NCI-H146 treated with DMSO at 0.1 percent for 48 hours (cell line): ENCODE results near the gene GRM7.
A peak's percentile ranks its signal among the peaks of the same experiment; 100 is the strongest.

ENCODE experiments used
- DNase-seq: peaks from one replicate; lab custom pipeline; 2025; ENCODE audit not compliant: unreplicated experiment; lab: John Stamatoyannopoulos, UW

Gene GRM7

GRCh38 chr3:7292362-7292761 lies 431.4 kb downstream of the GRM7 start:
- no peak for DNase-seq

- DNase-seq = no peak
Observed at GRCh38 chr3:7293286-7293685, 432.4 kb downstream of the GRM7 start.

GRCh38 chr3:7305561-7305960 lies 444.6 kb downstream of the GRM7 start:
- no peak for DNase-seq

DNA sequence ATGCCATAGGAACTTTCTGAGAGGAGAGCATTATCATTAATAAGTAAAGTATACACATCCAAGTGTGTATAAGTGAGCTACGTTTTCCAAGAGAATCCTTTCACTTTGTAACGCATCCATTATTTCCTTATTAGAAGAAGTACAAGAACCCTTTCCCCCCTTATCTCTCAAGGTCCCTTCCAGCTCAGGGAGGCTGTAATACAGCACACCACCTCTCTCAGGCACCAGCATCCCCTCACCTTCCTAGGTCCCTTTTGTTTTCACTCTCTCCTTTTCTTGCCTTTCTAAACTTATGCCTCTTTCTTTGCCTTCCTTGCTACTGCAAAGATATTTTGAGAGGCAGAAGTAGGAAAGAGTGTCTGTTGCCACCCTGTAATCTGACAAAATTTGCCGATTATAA lies 446.0 kb downstream of the GRM7 start:
- DNase-seq = no peak

DNA sequence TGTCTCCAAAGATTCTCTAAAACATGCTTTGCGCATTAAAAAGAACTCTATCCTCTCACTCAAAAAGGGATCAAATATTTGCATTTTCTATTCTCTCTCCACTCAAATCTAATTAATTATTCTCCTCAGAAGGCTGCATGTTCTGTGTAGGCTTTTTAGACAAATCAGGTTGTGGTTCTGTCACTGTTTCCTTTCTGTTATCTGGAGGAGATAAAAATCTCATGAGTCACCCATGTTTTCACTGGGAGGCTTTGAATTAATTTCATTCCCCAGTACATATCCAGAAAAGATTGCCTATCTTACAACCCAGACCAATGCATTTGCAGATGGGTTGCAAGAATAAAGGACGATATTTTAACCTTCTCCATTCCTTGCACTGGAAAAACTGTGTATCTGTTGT lies 446.5 kb downstream of the GRM7 start:
- no peak for DNase-seq

- DNase-seq = no peak
Observed at GRCh38 chr3:7309641-7310102, 448.8 kb downstream of the GRM7 start.

- DNase-seq = no peak
Observed at GRCh38 chr3:7315037-7315436, 454.1 kb downstream of the GRM7 start.

GRCh38 chr3:7322957-7323669 lies 462.2 kb downstream of the GRM7 start:
- DNase-seq = no peak

DNA sequence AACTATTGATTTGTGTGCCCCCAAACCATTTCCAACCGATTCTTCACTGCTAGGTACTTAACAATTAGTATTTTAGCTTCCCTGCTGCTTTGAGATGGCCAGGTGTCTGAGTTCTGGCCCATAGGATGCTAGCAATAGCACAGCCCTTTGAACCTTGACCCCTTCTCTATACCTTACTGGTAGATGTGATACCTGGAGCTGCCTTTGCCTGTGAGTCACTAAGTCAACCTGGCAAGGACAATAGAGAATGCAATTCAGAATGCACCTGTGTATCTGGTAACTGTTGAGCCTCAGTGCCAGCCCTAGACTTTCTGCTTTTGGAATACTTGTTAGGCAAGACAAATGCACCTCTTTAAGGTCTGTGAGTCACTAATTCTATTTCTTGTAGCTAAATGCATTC lies 467.4 kb downstream of the GRM7 start:
- DNase-seq = peak; percentile 54

DNA sequence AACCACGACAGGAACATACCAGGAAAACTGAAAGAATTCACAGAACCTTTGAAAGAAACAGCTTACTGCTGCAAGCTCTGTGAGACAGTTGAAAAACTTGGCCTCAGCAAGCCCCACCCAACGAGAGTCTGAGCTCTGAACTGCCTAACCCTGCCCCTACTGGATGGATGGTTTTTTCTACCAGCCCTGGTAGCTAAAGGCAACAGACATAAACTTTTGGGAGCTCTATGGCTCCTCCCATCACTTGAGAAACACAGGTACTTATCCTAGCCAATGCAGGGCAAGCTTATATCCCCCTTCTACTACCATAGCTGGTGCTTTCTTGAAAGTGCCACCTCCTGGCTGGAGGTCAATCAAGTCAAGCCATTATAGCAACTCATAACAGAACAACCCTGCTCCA lies 471.8 kb downstream of the GRM7 start:
- DNase-seq = no peak

GRCh38 chr3:7333125-7333524 lies 472.2 kb downstream of the GRM7 start:
- no peak for DNase-seq

- no peak for DNase-seq
Observed at GRCh38 chr3:7340795-7341194, 479.9 kb downstream of the GRM7 start.

DNA sequence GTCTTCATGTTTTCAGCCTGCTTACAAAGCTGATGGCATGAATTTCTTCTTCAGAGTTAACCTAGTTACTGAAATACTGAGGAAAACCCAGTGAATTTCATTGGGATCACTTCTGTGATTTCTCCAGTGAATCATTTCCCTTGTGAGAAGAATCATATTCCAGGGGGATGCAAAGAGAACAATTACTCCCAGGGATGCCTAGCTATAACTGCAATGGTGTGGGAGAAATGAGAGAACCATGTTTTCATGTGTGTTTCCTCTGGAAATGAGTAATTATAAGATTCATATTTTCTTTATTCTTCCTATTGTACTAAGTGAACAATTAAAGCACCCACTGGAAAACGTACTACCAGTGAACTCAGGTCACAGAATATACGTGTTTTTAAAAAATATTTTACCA lies 485.4 kb downstream of the GRM7 start:
- DNase-seq = no peak

DNA sequence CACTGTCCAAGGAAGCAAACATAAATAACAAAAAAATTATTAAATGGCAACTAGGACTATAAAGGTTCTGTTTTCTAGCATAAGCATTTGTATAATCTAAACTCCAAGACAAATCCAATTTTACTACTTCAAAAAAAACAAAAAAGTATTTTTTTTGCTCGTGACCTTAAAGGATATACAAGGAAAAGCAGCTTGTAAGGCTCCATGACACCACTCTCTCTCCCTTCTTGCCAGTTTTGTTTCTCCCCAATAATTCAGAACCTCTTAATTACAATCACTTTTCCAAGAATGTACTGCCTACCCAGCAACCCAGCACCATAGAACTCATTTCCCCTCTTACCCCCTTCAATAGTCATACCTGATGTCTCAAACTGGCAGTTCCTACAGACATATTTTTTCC lies 496.2 kb downstream of the GRM7 start:
- no peak for DNase-seq

DNA sequence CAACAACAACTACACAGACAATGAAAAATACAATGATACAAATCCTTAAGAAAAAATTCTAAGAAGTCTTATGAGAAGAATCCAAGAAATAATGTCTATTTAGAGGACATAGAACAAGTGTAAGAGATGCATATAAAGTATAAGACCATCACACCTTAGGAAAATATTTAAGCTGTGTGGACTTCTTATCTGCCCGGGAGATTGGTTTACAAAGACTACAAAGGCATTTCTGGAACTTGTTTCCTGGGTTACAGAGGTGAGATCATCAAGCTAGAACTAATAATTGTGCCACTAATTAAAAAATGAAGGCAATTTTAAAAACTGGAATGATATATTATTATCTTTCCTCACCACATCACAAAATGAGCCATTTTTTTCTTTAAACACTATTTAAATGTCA lies 507.1 kb downstream of the GRM7 start:
- no peak for DNase-seq

- no peak for DNase-seq
Observed at GRCh38 chr3:7368597-7368996, 507.7 kb downstream of the GRM7 start.

- DNase-seq = no peak
Observed at GRCh38 chr3:7371693-7372572, 511.0 kb downstream of the GRM7 start.

- DNase-seq = no peak
Observed at GRCh38 chr3:7377103-7377502, 516.2 kb downstream of the GRM7 start.

DNA sequence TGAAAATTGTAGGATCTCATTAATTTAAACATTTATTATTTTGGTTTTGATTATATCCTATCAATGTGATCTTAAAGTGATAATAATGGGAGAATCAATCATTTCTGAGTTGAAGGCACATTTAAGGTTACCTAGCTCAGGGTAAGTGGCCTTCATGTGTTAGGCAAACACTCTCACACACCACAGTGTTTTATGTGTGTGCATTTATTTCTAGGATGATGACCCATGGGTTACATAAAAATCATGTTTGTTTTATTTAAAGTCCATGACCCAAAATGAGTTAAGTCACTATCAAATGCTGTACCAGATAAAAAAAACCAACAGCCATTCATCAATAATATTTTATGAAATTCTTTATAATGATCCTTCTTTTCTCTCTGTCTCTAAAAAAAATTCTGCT lies 520.8 kb downstream of the GRM7 start:
- DNase-seq = no peak

GRCh38 chr3:7382293-7383010 lies 521.5 kb downstream of the GRM7 start:
- DNase-seq = no peak

DNA sequence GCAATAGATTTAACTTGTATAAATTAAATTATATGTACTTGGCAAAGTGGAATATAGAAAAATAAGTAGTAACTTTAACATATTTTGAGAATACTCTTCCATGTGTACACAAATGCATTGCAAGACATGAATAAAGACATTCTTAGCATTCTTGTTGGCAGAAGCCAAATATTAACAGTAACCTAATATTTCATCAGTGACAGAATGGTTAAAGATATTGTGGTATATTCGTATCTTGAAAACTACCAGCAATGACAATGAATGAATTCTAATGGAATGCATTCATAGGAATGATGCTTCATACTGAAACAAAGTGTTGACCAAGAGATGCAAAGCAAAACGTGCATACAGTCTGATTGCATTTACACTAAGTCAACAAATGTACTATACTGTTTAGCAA lies 524.7 kb downstream of the GRM7 start:
- no peak for DNase-seq

GRCh38 chr3:7388026-7388425 lies 527.1 kb downstream of the GRM7 start:
- no peak for DNase-seq
